ENCODE data around the gene OR1E1. TPM values are rescaled to one million over a fixed set of nuclear protein-coding genes. Genes with fewer than 3 reads are reported as not detected.
"Not testable (repeated sequence)": the region's sequence is repeated elsewhere in the genome, so short reads cannot be mapped to it uniquely, and the experiment has no call there.

OR1E1 gene
- total RNA-seq, 1 experiment from 2014 or later = not detected

DNA sequence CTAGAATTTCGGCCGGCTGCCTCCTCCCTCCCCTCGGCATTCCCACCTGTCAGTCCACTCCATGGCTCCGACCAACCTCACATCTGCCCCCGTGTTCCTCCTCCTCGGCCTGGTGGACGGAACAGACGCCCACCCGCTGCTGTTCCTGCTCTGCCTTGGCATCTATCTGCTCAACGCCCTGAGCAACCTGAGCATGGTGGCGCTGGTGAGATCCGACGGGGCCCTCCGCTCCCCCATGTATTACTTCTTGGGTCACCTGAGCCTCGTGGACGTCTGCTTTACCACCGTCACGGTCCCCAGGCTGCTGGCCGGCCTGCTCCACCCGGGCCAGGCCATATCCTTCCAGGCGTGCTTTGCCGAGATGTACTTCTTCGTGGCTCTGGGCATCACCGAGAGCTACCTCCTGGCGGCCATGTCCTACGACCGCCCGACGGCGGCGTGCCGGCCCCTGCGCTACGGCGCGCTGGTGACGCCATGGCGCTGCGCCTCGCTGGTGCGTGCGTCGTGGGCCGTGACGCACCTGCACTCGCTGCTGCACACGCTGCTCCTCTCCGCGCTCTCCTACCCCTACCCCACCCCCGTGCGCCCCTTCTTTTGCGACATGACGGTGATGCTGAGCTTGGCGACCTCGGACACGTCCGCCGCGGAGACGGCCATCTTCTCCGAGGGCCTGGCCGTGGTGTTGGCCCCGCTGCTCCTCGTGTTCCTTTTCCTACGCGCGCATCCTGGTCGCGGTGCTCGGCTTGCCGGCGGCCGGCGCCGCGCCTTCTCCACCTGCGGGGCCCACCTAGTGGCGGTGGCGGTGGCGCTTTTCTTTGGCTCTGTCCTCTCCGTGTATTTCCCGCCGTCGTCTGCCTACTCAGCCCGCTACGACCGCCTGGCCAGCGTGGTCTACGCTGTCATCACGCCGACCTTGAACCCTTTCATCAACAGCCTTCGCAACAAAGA, 12.1 kb downstream of the OR1E1 start, which contains the start of gene OR3A2:
OR3A2 (minus strand) TSS at position 440 of the 948 bp plus-strand sequence.
- no peak for DNase-seq
- no peaks in the 10 kb centered on the region for H3K27me3 ChIP-seq (ENCODE audit: control insufficient read depth, insufficient read depth, low read length)
- H3K36me3 ChIP-seq (replicated peaks; ENCODE audit: control insufficient read depth, insufficient read depth, low read length) = no peaks in the 10 kb centered on the region
- H3K4me3 ChIP-seq (ENCODE audit: insufficient read depth, low read depth, low read length) = no peak within 1 kb of the TSS

DNA sequence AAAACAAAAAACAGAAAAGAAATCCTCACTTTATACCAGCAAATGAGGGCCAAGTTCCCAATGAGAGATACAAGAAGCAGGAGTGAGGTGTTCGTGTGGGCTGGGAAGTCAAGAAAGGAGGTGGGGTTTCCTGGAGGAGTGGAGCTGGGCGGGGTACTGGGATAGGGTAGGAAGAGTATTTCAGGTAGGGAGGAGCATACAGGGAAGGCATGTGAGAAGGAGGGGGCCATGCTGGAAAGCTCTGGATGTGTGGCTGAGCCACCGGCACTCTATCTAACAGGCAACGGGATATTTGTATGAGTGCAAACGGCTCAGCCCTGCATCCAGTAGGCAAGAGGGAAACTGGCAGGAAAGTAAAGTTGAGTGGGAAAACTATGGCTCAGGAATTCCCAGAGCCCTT, 16.3 kb downstream of the OR1E1 start:
- H3K36me3 ChIP-seq (replicated peaks; ENCODE audit: control insufficient read depth, insufficient read depth, low read length) = no peaks in the 10 kb centered on the region
- no peak for DNase-seq
- H3K4me3 ChIP-seq (ENCODE audit: insufficient read depth, low read depth, low read length) = no peak overlapping the region
- no peaks in the 10 kb centered on the region for H3K27me3 ChIP-seq (ENCODE audit: control insufficient read depth, insufficient read depth, low read length)

DNA sequence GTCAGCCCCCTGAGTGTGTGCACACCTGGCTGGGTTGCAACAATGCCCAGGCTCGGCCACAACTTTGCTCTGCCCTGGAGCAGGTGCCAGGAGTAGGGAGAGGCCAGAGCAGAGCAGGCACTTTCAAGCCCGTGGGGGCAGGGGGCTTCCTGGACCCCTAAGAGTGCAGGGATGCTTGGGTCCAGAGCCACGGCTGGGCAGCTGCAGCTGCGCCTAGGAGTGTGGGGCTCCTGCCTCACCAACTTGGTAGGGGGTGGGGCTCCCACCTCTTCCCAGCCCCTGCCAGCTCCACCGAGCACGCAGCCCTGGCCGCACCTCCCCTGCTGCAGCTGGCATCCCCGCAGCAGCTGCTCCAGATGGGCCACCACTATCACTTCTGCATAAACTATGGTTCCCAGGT, 19.9 kb downstream of the OR1E1 start:
- DNase-seq = no peak
- no peak overlapping the region for H3K4me3 ChIP-seq (ENCODE audit: insufficient read depth, low read depth, low read length)
- no peaks in the 10 kb centered on the region for H3K36me3 ChIP-seq (replicated peaks; ENCODE audit: control insufficient read depth, insufficient read depth, low read length)
- no peaks in the 10 kb centered on the region for H3K27me3 ChIP-seq (ENCODE audit: control insufficient read depth, insufficient read depth, low read length)

DNA sequence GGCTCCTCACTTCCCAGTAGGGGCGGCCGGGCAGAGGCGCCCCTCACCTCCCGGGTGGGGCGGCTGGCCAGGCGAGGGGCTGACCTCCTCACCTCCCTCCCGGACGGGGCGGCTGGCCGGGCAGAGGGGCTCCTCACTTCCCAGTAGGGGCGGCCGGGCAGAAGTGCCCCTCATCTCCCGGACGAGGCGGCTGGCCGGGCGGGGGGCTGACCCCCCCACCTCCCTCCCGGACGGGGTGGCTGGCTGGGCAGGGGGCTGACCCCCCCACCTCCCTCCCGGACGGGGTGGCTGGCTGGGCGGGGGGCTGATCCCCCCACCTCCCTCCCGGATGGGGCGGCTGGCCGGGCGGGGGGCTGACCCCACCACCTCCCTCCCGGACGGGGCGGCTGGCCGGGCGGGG, 27.0 kb downstream of the OR1E1 start:
- DNase-seq; H3K4me3 ChIP-seq (ENCODE audit: insufficient read depth, low read depth, low read length); H3K36me3 ChIP-seq (replicated peaks; ENCODE audit: control insufficient read depth, insufficient read depth, low read length); H3K27me3 ChIP-seq (ENCODE audit: control insufficient read depth, insufficient read depth, low read length): not testable (repeated sequence)

Other genes with a start within 250 kb of the OR1E1 start
- gene OR1A2, start 200.9 kb downstream of the OR1E1 start, total RNA-seq (2014; rRNA removed; shearing (Covaris generic)) = not detected in 2 replicates
- not detected in 2 replicates for gene OR1A1, start 190.7 kb downstream of the OR1E1 start, total RNA-seq (2014; rRNA removed; shearing (Covaris generic))
- gene OR3A1, start 100.0 kb downstream of the OR1E1 start, total RNA-seq (2014; rRNA removed; shearing (Covaris generic)) = not detected in 2 replicates
- not detected in 2 replicates for gene OR3A2, start 12.1 kb downstream of the OR1E1 start, total RNA-seq (2014; rRNA removed; shearing (Covaris generic))
- not detected in 2 replicates for gene OR3A3, start 13.0 kb upstream of the OR1E1 start, total RNA-seq (2014; rRNA removed; shearing (Covaris generic))
- gene OR1E2, start 35.4 kb upstream of the OR1E1 start, total RNA-seq (2014; rRNA removed; shearing (Covaris generic)) = not detected in 2 replicates
- 0.10 and 1.3 TPM in 2 replicates for gene SPATA22, start 73.4 kb upstream of the OR1E1 start, total RNA-seq (2014; rRNA removed; shearing (Covaris generic))
- not detected in 2 replicates for gene ASPA, start 77.6 kb upstream of the OR1E1 start, total RNA-seq (2014; rRNA removed; shearing (Covaris generic))
- gene TRPV3, start 159.4 kb upstream of the OR1E1 start, total RNA-seq (2014; rRNA removed; shearing (Covaris generic)) = 0.69 and 2.5 TPM in 2 replicates
- gene TRPV1, start 211.0 kb upstream of the OR1E1 start, total RNA-seq (2014; rRNA removed; shearing (Covaris generic)) = 3.0 and 3.1 TPM in 2 replicates
- 22.9 and 27.0 TPM in 2 replicates for gene SHPK, start 237.8 kb upstream of the OR1E1 start, total RNA-seq (2014; rRNA removed; shearing (Covaris generic))
- gene CTNS, start 238.3 kb upstream of the OR1E1 start, total RNA-seq (2014; rRNA removed; shearing (Covaris generic)) = 9.6 and 17.9 TPM in 2 replicates

All from H7 (cell line).